PC-3 (cell line): Measurements from ENCODE around the gene AMFR.

Experiments
- CTCF ChIP-seq: fragments of 300-600 bp; sonication (generic); conservative IDR thresholded peaks from 2 replicates; pipeline ENCODE4 v1.5.1; 2017; ENCODE audit warnings: antibody characterized with exemption, low read depth, mild to moderate bottlenecking, low read length
- EZH2 ChIP-seq: fragments of 300-600 bp; sonication (generic); IDR thresholded peaks from one replicate; pipeline ENCODE4 v1.6.1; 2017; ENCODE audit warnings: antibody characterized with exemption, mild to moderate bottlenecking, low read length; ENCODE audit not compliant: unreplicated experiment

- no peak for TF ChIP-seq CTCF
- TF ChIP-seq EZH2, result no peak
Observed at GRCh38 chr16:56428091-56428490, 2.7 kb upstream of the AMFR start.
